DLD1 (cell line): ENCODE measurements around the gene SLC9A5.

Experiments
- in situ Hi-C: cut with HindIII; loops from 2 replicates; pipeline ENCODE4 v1.10.0; 2017; ENCODE audit warnings: low sequenced_read_pairs

The SLC9A5 gene

DNA sequence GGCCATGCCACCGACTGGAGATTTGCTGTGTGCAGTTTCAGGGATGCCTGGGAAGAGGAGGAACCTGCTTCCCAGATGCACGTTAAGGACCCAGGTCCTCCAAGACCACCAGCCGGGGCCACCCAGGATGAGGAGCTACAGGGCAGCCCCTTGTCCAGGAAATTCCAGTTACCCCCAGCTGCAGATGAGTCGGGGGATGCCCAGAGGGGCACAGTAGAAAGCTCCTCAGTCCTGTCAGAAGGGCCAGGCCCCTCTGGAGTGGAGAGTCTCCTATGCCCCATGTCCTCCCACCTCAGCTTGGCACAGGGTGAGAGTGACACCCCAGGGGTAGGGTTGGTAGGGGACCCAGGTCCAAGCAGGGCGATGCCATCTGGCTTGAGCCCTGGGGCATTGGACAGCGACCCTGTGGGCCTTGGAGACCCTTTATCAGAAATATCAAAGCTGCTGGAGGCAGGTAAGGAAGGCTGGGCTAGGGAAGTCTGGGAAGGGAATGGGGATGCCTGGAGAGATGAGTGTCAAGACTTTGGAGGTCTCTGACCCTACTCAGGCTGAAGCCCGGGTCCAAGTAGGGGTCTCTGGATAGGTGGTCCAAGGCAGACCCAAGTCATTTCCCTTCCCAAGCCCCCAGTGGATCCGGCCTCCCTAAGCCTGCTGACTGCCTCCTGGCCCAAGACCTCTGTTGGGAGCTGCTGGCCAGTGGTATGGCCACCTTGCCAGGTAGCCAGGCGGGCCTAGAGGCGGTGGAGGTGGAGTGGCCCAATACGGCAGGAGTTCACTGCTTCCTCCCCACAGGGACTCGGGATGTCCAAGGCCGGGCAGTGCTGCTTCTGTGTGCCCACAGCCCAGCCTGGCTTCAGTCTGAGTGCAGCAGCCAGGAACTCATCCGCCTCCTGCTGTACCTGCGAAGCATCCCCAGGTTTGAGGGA lies 31.6 kb downstream of the SLC9A5 start:
- in situ Hi-C loops = loop anchor here (5.0 kb wide), 1 partner anchor 87 kb away; no protein-coding TSS in a partner anchor

DNA sequence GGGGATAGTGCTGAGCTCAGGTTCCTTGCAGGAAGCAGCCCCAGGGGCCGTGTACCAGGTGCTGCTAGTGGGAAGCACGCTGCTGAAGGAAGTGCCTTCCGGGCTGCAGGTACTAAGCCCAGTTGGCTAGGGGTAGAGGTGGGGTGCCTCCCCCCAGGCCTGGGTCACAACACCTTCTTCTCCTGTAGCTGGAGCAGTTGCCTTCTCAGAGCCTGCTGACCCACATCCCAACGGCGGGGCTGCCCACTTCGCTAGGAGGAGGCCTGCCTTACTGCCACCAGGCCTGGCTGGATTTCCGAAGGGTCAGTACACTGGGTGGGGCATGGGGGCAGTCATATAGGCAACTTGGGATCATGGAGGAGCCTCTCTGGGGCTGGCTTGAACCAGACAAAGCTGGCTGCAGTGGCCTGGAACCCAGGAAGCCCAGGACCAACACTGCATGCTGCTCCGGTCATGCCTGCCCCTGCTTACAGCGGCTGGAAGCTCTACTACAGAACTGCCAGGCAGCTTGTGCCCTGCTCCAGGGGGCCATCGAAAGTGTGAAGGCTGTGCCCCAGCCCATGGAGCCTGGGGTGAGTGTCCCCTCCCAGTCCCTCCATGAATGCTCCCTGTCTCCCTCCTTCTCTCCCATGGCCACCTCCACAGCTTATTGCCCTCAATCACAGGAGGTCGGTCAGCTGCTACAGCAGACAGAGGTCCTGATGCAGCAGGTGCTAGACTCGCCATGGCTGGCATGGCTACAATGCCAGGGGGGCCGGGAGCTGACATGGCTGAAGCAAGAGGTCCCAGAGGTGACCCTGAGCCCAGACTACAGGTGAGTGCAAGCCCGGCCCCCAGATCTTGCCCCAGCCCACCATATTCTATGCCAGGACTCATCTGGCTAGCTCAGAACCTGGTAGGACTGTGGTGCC lies 33.0 kb downstream of the SLC9A5 start:
- in situ Hi-C loops = loop anchor here (5.0 kb wide), 1 partner anchor 86 kb away; no protein-coding TSS in a partner anchor

DNA sequence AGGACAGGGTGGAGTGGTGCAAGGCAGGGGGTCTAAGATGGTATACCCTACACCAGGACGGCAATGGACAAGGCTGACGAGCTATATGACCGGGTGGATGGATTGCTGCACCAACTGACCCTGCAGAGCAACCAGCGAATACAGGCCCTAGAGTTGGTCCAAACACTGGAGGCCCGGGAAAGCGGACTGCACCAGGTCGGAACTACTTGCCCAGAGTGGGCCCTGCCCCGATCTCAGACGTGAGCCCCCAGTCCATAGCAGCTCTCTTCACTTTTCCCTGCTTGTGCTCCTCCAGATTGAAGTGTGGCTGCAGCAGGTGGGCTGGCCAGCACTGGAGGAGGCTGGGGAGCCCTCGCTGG lies 33.6 kb downstream of the SLC9A5 start:
- in situ Hi-C loops = loop anchor here (5.0 kb wide), 1 partner anchor 85 kb away; no protein-coding TSS in a partner anchor

DNA sequence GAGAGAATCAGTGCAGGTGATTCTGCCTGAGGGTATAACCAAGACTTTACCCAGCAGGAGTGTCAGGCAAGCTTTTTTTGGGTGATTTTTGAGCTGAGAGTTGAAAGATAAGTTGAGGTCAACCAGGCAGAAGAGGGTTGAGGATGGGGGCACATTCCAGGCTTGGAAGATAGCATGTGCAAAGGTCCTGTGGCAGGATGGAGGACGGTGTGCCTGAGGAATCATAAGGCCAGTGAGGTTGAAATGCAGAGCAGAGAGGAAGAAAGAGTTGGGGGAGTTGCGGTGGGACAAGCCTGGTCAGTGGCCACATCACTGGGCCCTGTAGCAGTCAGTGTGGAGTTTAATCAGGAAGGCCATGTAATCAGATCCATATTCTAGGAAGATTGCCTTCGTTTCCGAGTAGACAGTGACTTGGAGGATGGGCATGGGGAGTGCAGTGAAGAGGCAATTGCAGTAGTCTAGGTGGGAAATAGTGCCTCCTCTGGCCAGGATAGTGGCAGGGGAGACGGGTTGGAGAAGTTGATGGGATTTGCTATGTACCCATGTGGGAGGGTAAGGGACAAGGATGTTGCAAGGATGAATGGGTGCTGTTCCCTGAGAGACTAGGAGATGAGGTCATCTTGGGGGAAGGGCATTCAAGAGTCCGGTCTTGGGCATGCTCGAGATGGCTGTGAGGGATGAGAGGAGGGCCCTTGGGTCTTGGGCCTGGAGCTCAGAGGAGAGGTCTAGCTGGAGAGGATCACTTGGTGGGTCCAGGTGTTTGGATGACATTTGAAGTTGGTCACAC lies 34.5 kb downstream of the SLC9A5 start:
- in situ Hi-C loops = loop anchor here (5.0 kb wide), 1 partner anchor 84 kb away; no protein-coding TSS in a partner anchor

DNA sequence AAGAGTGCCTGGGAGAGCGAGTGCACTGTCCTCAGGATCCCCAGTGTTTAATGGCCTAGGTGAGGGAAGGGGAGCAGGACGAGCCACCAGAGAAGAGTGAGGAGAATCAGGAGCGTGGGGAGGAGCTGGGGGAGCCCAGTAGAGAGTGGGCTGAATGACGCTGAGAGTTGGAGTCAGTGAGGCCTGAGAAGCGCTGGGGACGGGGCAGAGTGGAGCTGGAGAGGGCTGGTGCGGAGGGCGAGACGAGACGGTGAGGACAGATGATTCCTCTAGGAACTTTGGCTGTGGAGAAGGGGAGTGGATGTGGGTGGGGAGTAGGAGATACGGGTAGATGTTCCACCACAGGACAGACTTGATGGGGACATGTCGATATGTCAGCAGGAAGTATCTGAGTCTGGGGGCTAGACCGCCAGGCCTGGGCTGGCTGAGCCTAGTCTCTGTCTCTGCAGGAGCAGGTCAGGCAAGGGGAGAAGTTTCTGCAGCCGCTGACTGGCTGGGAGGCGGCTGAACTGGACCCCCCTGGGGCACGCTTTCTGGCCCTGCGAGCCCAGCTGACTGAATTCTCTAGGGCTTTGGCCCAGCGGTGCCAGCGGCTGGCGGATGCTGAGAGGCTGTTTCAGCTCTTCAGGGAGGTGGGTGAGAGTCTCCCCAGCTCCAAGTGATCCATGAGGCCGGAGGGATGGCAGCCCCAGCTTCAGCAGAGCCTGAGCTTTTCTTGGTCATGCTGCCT lies 35.2 kb downstream of the SLC9A5 start:
- in situ Hi-C loops = loop anchor here (5.0 kb wide), 1 partner anchor 83 kb away; no protein-coding TSS in a partner anchor

DNA sequence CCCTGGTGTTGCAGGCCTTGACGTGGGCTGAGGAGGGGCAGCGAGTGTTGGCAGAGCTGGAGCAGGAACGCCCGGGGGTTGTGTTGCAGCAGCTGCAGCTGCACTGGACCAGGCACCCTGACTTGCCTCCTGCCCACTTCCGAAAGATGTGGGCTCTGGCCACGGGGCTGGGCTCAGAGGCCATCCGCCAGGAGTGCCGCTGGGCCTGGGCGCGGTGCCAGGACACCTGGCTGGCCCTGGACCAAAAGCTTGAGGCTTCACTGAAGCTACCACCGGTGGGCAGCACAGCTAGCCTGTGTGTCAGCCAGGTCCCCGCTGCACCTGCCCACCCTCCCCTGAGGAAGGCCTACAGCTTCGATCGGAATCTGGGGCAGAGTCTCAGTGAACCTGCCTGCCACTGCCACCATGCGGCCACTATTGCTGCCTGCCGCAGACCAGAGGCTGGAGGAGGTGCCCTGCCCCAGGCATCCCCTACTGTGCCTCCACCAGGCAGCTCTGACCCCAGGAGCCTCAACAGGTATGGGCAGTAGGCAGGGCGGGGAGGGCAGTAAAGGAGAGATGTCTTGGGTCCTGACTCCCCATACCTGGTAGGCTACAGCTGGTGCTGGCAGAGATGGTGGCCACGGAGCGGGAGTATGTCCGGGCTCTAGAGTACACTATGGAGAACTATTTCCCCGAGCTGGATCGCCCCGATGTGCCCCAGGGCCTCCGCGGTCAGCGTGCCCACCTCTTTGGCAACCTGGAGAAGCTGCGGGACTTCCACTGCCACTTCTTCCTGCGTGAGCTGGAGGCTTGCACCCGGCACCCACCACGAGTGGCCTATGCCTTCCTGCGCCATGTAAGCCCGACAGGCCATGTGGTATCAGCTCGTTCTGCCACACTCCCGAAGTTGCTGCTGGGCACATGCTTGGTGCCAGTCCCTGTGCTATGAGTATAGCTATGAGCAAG lies 36.2 kb downstream of the SLC9A5 start:
- in situ Hi-C loops = loop anchor here (5.0 kb wide), 1 partner anchor 82 kb away; no protein-coding TSS in a partner anchor

DNA sequence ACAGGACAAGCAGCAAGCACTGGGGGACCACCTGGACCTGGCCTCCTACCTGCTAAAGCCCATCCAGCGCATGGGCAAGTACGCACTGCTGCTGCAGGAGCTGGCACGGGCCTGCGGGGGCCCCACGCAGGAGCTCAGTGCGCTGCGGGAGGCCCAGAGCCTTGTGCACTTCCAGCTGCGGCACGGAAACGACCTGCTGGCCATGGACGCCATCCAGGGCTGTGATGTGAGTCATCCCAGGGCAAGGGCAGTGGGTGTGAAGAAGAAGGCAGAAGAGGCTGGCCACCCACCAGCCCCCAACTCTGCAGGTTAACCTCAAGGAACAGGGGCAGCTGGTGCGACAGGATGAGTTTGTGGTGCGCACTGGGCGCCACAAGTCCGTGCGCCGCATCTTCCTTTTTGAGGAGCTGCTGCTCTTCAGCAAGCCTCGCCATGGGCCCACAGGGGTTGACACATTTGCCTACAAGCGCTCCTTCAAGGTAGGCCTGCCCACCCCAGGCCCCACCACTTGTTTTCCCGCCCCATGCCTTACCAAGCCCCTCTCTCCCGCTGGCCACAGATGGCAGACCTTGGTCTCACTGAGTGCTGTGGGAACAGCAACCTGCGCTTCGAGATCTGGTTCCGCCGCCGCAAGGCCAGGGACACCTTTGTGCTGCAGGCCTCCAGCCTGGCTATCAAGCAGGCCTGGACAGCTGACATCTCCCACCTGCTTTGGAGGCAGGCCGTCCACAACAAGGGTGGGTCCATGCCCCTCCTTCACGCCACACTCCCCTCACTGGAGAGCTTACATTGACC lies 37.9 kb downstream of the SLC9A5 start:
- in situ Hi-C loops = no loop called here

DNA sequence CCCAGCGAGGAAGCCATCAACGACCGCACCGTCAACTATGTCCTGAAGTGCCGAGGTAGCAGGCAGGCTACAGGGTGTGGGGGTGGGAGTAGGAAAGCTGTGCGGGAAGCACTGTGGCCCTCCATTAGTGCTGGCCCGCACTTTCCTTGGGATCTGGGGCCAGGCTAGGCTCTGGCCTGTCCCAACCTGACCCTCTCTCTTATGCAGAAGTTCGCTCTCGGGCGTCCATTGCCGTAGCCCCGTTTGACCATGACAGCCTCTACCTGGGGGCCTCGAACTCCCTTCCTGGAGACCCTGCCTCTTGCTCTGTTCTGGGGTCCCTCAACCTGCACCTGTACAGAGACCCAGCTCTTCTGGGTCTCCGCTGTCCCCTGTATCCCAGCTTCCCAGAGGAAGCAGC lies 39.2 kb downstream of the SLC9A5 start:
- in situ Hi-C loops = no loop called here

DNA sequence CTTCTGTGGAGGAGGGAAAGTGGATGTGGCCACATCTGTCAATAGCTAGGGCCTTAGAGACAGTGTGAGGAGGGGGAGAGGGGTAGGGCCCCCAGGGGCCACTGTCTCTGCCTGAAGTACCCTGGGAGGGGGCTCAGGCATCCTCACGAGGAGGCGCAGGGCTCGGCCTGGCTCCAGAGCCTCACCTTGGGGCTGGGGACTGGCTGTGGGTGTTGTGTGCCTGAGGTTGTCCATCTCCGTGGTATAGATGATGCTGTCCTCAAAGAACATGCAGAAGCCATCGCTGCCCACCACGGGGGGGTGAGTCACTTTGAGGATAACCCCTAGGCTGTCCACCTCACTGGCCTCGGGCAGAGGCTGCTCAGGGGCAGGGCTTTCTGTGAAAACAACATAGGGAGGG lies 42.7 kb downstream of the SLC9A5 start:
- in situ Hi-C loops = no loop called here

DNA sequence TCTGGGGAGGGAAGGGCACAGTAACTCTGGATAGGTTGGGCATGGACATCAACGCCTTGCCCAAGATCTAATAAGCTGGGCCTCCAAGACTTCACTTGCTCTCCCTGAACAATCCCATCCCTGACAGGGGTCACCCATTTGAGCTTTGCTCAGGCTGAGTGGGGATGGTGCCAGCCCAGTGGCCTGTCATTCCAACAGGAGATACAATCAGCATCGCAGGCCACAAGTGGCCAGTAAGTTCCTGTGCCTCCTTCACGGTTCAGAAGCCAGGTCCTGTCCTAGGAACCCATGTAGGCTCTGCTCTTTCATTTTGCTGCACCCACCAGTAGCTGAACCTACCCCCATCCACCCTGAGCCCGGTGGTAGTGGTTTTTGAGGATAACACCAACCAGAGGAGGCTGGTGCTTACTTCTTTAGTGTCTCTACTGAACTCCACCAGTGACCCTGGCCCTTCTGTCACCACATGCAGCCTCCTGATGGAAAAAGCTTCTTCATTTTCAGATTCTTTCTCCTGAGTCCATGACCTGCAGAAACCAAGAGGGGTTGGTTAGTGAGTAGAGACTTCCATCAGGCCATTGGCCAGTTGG lies 45.5 kb downstream of the SLC9A5 start:
- in situ Hi-C loops = no loop called here

DNA sequence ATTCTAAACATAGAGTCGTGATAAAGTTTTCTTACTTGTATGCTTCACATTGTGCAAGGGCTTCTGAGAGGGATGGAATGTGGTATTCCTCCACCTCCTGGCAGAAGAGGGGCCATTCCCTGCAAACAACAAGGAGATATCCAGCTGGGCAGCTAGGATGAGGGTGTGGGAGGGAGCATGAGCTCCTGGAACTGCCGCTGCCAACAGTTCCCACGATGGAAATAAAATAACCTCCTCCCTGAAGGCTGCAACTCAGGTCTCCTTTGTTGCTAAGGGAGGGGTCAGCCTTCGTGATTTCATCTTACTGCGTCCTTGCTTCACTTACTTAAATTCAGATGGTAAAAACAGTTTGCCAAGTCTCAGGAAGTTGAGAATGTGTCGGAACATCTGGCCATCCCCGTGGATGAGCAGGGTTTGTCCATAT lies 46.2 kb downstream of the SLC9A5 start:
- in situ Hi-C loops = no loop called here

DNA sequence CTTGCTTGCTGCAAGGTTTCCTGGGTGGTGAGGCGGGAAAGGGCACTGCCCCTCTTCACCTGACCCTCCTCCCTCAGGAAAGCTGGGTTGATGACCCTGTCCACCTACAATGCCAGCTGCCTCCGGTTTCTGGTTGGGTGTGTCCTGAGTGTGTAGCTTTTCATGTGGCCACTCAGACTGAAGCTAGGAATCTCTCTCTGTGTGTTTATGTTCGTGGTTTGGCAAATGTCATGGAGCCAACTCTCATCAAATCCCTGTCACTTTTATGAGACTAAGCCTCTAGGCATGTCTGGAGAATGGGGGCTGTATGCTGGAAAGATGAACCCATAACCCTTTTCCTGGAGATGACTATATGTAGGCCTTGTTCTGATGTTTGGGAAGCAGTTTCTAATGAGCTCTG lies 47.6 kb downstream of the SLC9A5 start:
- in situ Hi-C loops = no loop called here

DNA sequence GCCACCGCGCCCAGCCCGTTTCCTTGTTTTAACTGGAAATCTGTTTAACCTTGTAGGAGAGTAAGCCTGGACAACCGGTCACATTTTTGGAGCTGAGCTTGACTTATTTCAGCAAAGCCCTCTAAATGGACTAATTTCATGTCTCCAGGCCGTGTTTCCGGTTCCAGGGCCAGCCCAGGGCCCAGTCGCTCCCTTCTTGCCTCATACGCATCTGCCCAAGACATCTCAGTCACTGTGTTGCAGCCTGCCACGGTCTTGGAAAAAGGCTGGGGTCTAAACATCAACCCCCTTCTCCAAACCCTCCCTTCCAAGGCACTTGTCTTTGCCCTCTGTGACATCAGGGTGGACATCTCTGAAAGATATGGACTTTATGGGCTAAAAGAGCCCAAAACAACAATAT lies 49.5 kb downstream of the SLC9A5 start:
- in situ Hi-C loops = no loop called here

DNA sequence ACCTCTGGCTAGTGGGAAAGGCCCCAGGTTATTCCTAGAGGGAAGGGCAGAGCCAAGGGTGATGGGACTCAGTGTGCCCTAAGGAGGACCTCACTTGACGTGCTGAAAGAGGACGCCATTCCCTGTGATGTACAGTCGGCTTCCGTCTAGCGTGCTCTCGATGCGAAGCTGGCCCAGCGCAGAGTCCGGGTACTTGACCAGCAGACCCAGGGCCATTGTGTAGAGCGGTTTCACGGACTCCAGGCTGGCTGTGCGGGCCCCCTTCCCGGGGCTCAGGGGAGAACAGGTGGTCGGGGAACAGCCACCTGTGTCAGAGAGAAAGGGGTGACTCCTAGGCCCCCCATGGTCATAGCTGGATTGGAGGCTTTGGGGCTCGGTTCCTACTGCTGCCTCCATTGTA lies 50.5 kb downstream of the SLC9A5 start:
- in situ Hi-C loops = no loop called here

DNA sequence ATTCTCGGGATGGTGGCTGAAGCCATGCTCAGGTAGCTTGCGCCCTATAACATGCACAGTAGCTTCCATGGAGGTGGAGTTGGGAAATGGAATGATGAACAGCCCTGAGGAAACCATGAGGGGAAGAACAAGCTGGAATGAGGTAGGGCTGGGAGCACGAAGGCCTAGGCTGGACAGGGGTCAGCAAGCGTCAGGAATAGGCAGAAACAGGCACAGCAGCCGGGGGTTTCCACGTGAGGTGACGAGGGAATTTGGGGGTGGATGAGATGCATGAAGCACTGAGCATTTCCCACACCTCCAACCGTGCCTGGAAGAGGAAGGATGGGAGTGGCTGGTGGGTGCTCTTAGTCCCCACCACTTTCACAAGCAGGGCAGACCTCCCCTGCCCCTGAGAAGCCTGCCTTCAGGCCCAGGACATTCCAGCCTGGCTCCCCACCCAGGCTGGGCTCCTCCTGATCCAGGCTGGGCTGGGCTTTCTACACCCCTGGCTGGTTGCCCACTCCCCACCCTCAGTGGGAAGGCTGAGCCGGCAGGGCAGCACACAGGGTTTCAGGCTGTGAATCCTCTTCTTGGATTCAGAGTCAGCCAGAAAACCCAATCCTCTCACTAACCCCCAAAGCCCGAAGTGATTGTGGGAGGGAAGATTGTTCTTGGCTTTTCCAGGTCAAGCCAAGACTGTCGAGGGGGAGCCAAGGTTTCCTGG lies 52.5 kb downstream of the SLC9A5 start:
- in situ Hi-C loops = no loop called here

DNA sequence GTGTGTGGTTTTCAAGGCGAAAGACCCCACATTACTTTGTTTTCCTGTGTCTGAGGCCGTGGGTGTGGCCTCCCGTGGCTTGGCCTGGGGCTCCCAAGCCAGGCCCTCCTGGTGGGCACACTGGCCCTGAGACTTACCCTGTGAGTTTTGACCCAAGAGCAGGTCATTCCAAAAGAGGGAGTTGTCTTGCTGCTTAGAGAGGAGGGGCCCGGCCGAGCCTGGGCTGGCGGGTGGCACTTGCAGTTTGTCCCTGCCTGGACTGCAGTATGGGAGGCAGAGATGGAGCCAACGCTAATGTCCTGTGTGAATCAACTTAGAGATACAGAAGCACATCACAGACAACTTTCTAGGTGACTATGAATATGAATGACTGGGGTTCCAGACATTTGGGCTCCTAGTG lies 53.3 kb downstream of the SLC9A5 start:
- in situ Hi-C loops = no loop called here

DNA sequence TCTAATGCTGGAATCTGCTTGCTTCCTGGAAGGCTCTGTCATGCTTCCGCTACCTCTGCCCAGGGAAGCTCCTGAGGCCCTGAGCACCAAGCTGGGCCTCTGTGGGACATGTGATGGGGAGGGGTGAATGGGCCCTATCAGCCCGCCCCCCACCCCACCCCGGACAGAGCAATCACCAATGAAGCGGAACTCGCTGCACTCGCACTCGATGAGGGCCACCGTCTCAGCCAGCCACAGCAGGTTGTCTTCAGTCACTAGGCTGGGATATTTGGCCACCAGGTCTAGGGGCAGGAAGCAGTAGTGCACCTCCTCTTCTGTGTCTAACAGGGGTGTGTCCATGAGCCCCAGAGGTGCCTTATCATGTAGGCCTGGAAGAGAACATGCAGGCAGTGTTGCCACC lies 54.2 kb downstream of the SLC9A5 start:
- in situ Hi-C loops = no loop called here
